Measurements from ENCODE around the gene CNTN4.

The CNTN4 gene

GRCh38 chr3:2578560-2578959, 479.9 kb downstream of the CNTN4 start:
- Histone ChIP-seq H3K36me3 (replicated peaks) (no peaks in the 10 kb centered on the region), H3K4me3 (ENCODE audit: low read depth, low read length) (no peak overlapping the region), H3K27me3 (replicated peaks) (no peaks in the 10 kb centered on the region), H3K27ac (no peak overlapping the region)
- in situ Hi-C loops (cut with HindIII; ENCODE audit: low pct_ligation_motif_present, low sequenced_read_pairs): no loop called here
- no peak for TF ChIP-seq CTCF (IDR thresholded peaks at IDR 0.05; ENCODE audit: low read depth, low read length, missing control alignments)
- DNase-seq: no peak

- in situ Hi-C loops (cut with HindIII; ENCODE audit: low pct_ligation_motif_present, low sequenced_read_pairs): no loop called here
- Histone ChIP-seq H3K27me3 (replicated peaks) (no peaks in the 10 kb centered on the region), H3K4me3 (ENCODE audit: low read depth, low read length) (no peak overlapping the region), H3K27ac (no peak overlapping the region), H3K36me3 (replicated peaks) (no peaks in the 10 kb centered on the region)
- DNase-seq: no peak
- TF ChIP-seq CTCF (IDR thresholded peaks at IDR 0.05; ENCODE audit: low read depth, low read length, missing control alignments): no peak
Observed at GRCh38 chr3:2579206-2579605, 480.5 kb downstream of the CNTN4 start.

GRCh38 chr3:2583046-2583445, 484.4 kb downstream of the CNTN4 start:
- no peak overlapping the region for H3K4me3 ChIP-seq (ENCODE audit: low read depth, low read length)
- TF ChIP-seq CTCF (IDR thresholded peaks at IDR 0.05; ENCODE audit: low read depth, low read length, missing control alignments): no peak
- H3K27ac ChIP-seq: no peak overlapping the region
- H3K27me3 ChIP-seq (replicated peaks): no peaks in the 10 kb centered on the region
- no peak for DNase-seq
- no peaks in the 10 kb centered on the region for H3K36me3 ChIP-seq (replicated peaks)
- in situ Hi-C loops (cut with HindIII; ENCODE audit: low pct_ligation_motif_present, low sequenced_read_pairs): no loop called here

GRCh38 chr3:2589336-2589969, 490.8 kb downstream of the CNTN4 start:
- Histone ChIP-seq H3K36me3 (replicated peaks) (no peaks in the 10 kb centered on the region), H3K27me3 (replicated peaks) (no peaks in the 10 kb centered on the region), H3K27ac (no peak overlapping the region), H3K4me3 (ENCODE audit: low read depth, low read length) (no peak overlapping the region)
- in situ Hi-C loops (cut with HindIII; ENCODE audit: low pct_ligation_motif_present, low sequenced_read_pairs): no loop called here
- TF ChIP-seq CTCF (IDR thresholded peaks at IDR 0.05; ENCODE audit: low read depth, low read length, missing control alignments): no peak
- no peak for DNase-seq

GRCh38 chr3:2595486-2595885, 496.8 kb downstream of the CNTN4 start:
- no peak for TF ChIP-seq CTCF (IDR thresholded peaks at IDR 0.05; ENCODE audit: low read depth, low read length, missing control alignments)
- no peaks in the 10 kb centered on the region for H3K36me3 ChIP-seq (replicated peaks)
- no peaks in the 10 kb centered on the region for H3K27me3 ChIP-seq (replicated peaks)
- in situ Hi-C loops (cut with HindIII; ENCODE audit: low pct_ligation_motif_present, low sequenced_read_pairs): no loop called here
- no peak for DNase-seq
- no peak overlapping the region for H3K27ac ChIP-seq
- no peak overlapping the region for H3K4me3 ChIP-seq (ENCODE audit: low read depth, low read length)

DNA sequence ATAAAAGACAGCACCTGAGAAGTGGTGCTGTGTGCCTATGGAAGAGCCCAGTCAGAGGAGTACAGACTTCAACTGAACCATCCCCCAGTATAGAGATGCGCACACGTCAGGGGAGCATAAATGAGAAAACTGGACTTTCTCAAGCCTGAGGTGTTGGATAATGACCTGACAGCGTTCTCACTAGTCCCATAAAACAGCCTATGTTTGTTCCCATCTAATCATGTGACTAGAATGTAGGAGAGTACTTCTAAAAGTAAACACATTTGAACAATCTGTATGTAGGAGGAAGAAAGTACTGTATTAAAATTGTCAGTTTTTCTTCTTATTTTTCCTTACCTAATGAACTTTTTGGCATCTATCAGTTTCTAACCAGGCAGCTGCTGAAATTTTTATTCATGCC, 498.9 kb downstream of the CNTN4 start:
- no peak for TF ChIP-seq CTCF (IDR thresholded peaks at IDR 0.05; ENCODE audit: low read depth, low read length, missing control alignments)
- in situ Hi-C loops (cut with HindIII; ENCODE audit: low pct_ligation_motif_present, low sequenced_read_pairs): no loop called here
- H3K4me3 ChIP-seq (ENCODE audit: low read depth, low read length): no peak overlapping the region
- no peaks in the 10 kb centered on the region for H3K36me3 ChIP-seq (replicated peaks)
- DNase-seq: no peak
- H3K27me3 ChIP-seq (replicated peaks): no peaks in the 10 kb centered on the region
- no peak overlapping the region for H3K27ac ChIP-seq

All from brain microvascular endothelial cell (primary cell).